WTC11 (cell line): ENCODE results near the gene CEP72. TPM values are rescaled to one million over a fixed set of nuclear protein-coding genes. Genes with fewer than 3 reads are reported as not detected.

ENCODE experiments used
- ATAC-seq: fragments of 200-7000 bp; cut with Tn5 transposase; 2 replicates; pipeline ENCODE4 v1.10.0; 2021; ENCODE audit warnings: mild to moderate bottlenecking, moderate library complexity
- CTCF ChIA-PET: fragments of 300-600 bp; sonication (Branson Sonifier 250); formaldehyde crosslinking; loops from one replicate; lab custom pipeline; 2021; ENCODE audit warnings: antibody characterized with exemption; lab: Charles Lee
- POLR2A ChIA-PET: fragments of 350-600 bp; sonication (Branson Sonifier 250); formaldehyde crosslinking; loops from one replicate; lab custom pipeline; 2021; ENCODE audit warnings: antibody characterized with exemption; lab: Charles Lee
- DNase-seq: peaks from one replicate; pipeline ENCODE4 v3.0.0; 2021; ENCODE audit warnings: low spot score
- H3K27ac Mint-ChIP-seq: 2 replicates; pipeline ENCODE4 v1.8.0; 2021; ENCODE audit warnings: mixed read lengths
- H3K27me3 Mint-ChIP-seq: 2 replicates; pipeline ENCODE4 v1.8.0; 2021; ENCODE audit warnings: low read depth, mild to moderate bottlenecking, moderate library complexity, mixed read lengths
- H3K36me3 Mint-ChIP-seq: 2 replicates; pipeline ENCODE4 v1.8.0; 2021; ENCODE audit warnings: mixed read lengths
- H3K4me1 Mint-ChIP-seq: 2 replicates; pipeline ENCODE4 v1.8.0; 2022; ENCODE audit warnings: mixed read lengths
- H3K4me3 Mint-ChIP-seq: 2 replicates; pipeline ENCODE4 v1.8.0; 2021; ENCODE audit warnings: mild to moderate bottlenecking, moderate library complexity, mixed read lengths
- H3K9me3 Mint-ChIP-seq: 2 replicates; pipeline ENCODE4 v1.8.0; 2021; ENCODE audit warnings: mixed read lengths
- ATF2 ChIP-seq: sonication (generic); formaldehyde crosslinking; IDR thresholded peaks from 2 replicates; pipeline ENCODE4 v1.8.1; 2022; ENCODE audit warnings: low read depth, missing genetic modification reagents, borderline replicate concordance
- ATF3 ChIP-seq: sonication (generic); formaldehyde crosslinking; conservative IDR thresholded peaks from 2 replicates; pipeline ENCODE4 v1.8.1; 2022; ENCODE audit warnings: mild to moderate bottlenecking, missing genetic modification reagents
- CBFB ChIP-seq: sonication (generic); formaldehyde crosslinking; IDR thresholded peaks from 2 replicates; pipeline ENCODE4 v1.8.1; 2022; ENCODE audit warnings: mild to moderate bottlenecking, low read depth, missing genetic modification reagents
- CDX4 ChIP-seq: fragments of 250-450 bp; sonication (Bioruptor Pico); IDR thresholded peaks from 2 replicates; pipeline ENCODE4 v1.9.0; 2021; ENCODE audit warnings: moderate library complexity, mild to moderate bottlenecking, inconsistent platforms, borderline replicate concordance
- CREB1 ChIP-seq: sonication (generic); formaldehyde crosslinking; IDR thresholded peaks from 2 replicates; pipeline ENCODE4 v1.8.0; 2023; ENCODE audit warnings: mild to moderate bottlenecking, missing genetic modification reagents
- ETV6 ChIP-seq: sonication (generic); formaldehyde crosslinking; IDR thresholded peaks from 2 replicates; pipeline ENCODE4 v1.8.1; 2022; ENCODE audit warnings: mild to moderate bottlenecking, missing genetic modification reagents
- FOXJ3 ChIP-seq: sonication (generic); formaldehyde crosslinking; IDR thresholded peaks from 2 replicates; pipeline ENCODE4 v1.9.0; 2021; ENCODE audit warnings: missing genetic modification reagents, mild to moderate bottlenecking, borderline replicate concordance
- GTF2I ChIP-seq: fragments of 250-450 bp; sonication (Bioruptor Pico); conservative IDR thresholded peaks from 2 replicates; pipeline ENCODE4 v1.4.0; 2021; ENCODE audit warnings: mild to moderate bottlenecking
- IRF1 ChIP-seq: sonication (generic); formaldehyde crosslinking; IDR thresholded peaks from 2 replicates; pipeline ENCODE4 v1.8.0; 2023; ENCODE audit warnings: missing genetic modification reagents
- MXD4 ChIP-seq: fragments of 250-450 bp; sonication (Bioruptor Pico); IDR thresholded peaks from 2 replicates; pipeline ENCODE4 v1.8.0; 2021; ENCODE audit warnings: mild to moderate bottlenecking, moderate library complexity, borderline replicate concordance
- NR1H2 ChIP-seq: sonication (generic); formaldehyde crosslinking; IDR thresholded peaks from 2 replicates; pipeline ENCODE4 v1.9.0; 2021; ENCODE audit warnings: mild to moderate bottlenecking, moderate library complexity, missing genetic modification reagents
- PRDM15 ChIP-seq: sonication (generic); formaldehyde crosslinking; IDR thresholded peaks from 2 replicates; pipeline ENCODE4 v1.8.0; 2022; ENCODE audit warnings: missing genetic modification reagents
- SMAD4 ChIP-seq: sonication (generic); formaldehyde crosslinking; IDR thresholded peaks from 2 replicates; pipeline ENCODE4 v1.8.0; 2022; ENCODE audit warnings: mild to moderate bottlenecking, missing genetic modification reagents
- SOX15 ChIP-seq: fragments of 250-450 bp; sonication (Bioruptor Pico); IDR thresholded peaks from 2 replicates; pipeline ENCODE4 v1.9.0; 2021; ENCODE audit warnings: mild to moderate bottlenecking
- ZNF219 ChIP-seq: sonication (generic); formaldehyde crosslinking; IDR thresholded peaks from 2 replicates; pipeline ENCODE4 v1.8.0; 2023; ENCODE audit warnings: missing genetic modification reagents, mild to moderate bottlenecking, borderline replicate concordance
- ZNF281 ChIP-seq: sonication (generic); formaldehyde crosslinking; IDR thresholded peaks from 2 replicates; pipeline ENCODE4 v1.8.0; 2023; ENCODE audit warnings: mild to moderate bottlenecking, missing genetic modification reagents
- ZNF423 ChIP-seq: fragments of 250-450 bp; sonication (Bioruptor Pico); IDR thresholded peaks from 2 replicates; pipeline ENCODE4 v2.1.2; 2022; ENCODE audit warnings: mild to moderate bottlenecking, moderate library complexity
- ZNF671 ChIP-seq: fragments of 250-450 bp; sonication (Bioruptor Pico); IDR thresholded peaks from 2 replicates; pipeline ENCODE4 v1.8.0; 2021; ENCODE audit warnings: mild to moderate bottlenecking
- total RNA-seq: library from RNA; stranded (reverse); gene quantifications from 3 replicates; pipeline ENCODE4 v1.2.3, GENCODE V29; 2021

Gene CEP72
- total RNA-seq, 1 experiment from 2014 or later: 26.6 TPM

- no peaks in the 10 kb centered on the region for H3K9me3 Mint-ChIP-seq
- H3K4me1 Mint-ChIP-seq: no peaks in the 10 kb centered on the region
- POLR2A ChIA-PET: no interaction called here
- ATAC-seq (no peak), DNase-seq (no peak)
- peaks cover 16% of the 10 kb centered on the region for H3K27me3 Mint-ChIP-seq
- no peak overlapping the region for H3K4me3 Mint-ChIP-seq
- no peak overlapping the region for H3K27ac Mint-ChIP-seq
- TF ChIP-seq PRDM15 (CRISPR knock-in tag) (no peak), ZNF671 (CRISPR knock-in tag) (no peak), ETV6 (CRISPR knock-in tag) (no peak), MXD4 (no peak), CDX4 (CRISPR knock-in tag) (no peak), GTF2I (CRISPR knock-in tag) (no peak), CREB1 (CRISPR knock-in tag) (no peak), ZNF423 (CRISPR knock-in tag) (no peak), NR1H2 (CRISPR knock-in tag) (no peak), ZNF219 (CRISPR knock-in tag) (no peak), FOXJ3 (CRISPR knock-in tag) (no peak), CBFB (CRISPR knock-in tag) (no peak), IRF1 (CRISPR knock-in tag) (no peak), SMAD4 (CRISPR knock-in tag) (no peak), SOX15 (no peak)
- CTCF ChIA-PET: no interaction called here
- no peaks in the 10 kb centered on the region for H3K36me3 Mint-ChIP-seq
Observed at GRCh38 chr5:602466-603035, 9.6 kb upstream of the CEP72 start.

- no peaks in the 10 kb centered on the region for H3K4me1 Mint-ChIP-seq
Observed at GRCh38 chr5:603081-603998, 8.8 kb upstream of the CEP72 start.

More at GRCh38 chr5:603081-603998, 8.8 kb upstream of the CEP72 start:
- Mint-ChIP-seq H3K27me3 (peaks cover 11% of the 10 kb centered on the region), H3K4me3 (no peak overlapping the region), H3K27ac (no peak overlapping the region), H3K36me3 (no peaks in the 10 kb centered on the region), H3K9me3 (no peaks in the 10 kb centered on the region)
- CTCF ChIA-PET: no interaction called here
- TF ChIP-seq GTF2I (CRISPR knock-in tag) (no peak), ATF2 (CRISPR knock-in tag) (no peak), ATF3 (no peak), ZNF281 (CRISPR knock-in tag) (no peak)
- ATAC-seq (no peak), DNase-seq (no peak)
- POLR2A ChIA-PET: no interaction called here
